Mammary epithelial cell (primary cell): ENCODE measurements around the gene TMEM132D.

Experiments
- CTCF ChIP-seq, 2 donors: IDR thresholded peaks in 1 of 2; conservative IDR thresholded peaks in 1 of 2; 2 replicates each; pipeline ENCODE4 v1.5.1; 2011 to 2012; ENCODE audit warnings: inconsistent platforms in 2 of 2, low read length in 2 of 2, mild to moderate bottlenecking in 2 of 2, control low read depth in 1 of 2, low read depth in 1 of 2; ENCODE audit not compliant: insufficient read depth in 1 of 2; ENCODE audit errors: extremely low read depth in 1 of 2
- EZH2 ChIP-seq: IDR thresholded peaks from 2 replicates; pipeline ENCODE4 v1.6.1; 2012; ENCODE audit warnings: low read length, inconsistent platforms, borderline replicate concordance

- no peak for TF ChIP-seq EZH2
- no peak for TF ChIP-seq CTCF (conservative IDR thresholded peaks at IDR 0.05 in 1 of 2, IDR thresholded peaks at IDR 0.05 in 1 of 2; ENCODE audit: extremely low read depth in 1 of 2, insufficient read depth in 1 of 2, low read depth in 1 of 2, low read length in 2 of 2)
These were observed 836.3 kb downstream of the TMEM132D start for GRCh38 chr12:129067491-129067890.
